HG03378 (cell line): ENCODE data around the gene TSHZ2.

Experiments
- ATAC-seq: cut with Tn5 transposase; IDR thresholded peaks from one replicate; pipeline ENCODE4 v1.9.1; 2021; ENCODE audit warnings: mild to moderate bottlenecking, moderate library complexity; ENCODE audit not compliant: unreplicated experiment

Gene TSHZ2

GRCh38 chr20:53124075-53124551 is 152.0 kb downstream of the TSHZ2 start:
- ATAC-seq, result no peak

DNA sequence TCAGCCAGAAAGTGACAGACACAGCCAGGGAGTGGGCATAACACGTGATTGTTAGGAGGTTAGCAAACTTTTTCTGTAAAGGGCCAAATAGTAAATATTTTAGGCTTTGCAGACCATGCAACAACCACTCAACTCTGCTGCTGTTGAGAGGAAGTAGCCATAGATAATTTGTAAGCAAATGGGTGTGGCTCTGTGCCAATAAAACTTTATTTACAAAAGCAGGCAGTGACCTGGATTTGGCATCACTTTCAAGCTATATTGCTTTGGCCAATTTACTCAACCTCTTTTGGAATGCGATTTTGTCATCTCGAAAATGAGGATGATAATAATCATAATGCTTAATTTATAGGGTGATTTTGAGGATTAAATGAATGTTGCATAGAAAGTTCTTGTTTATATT is 152.6 kb downstream of the TSHZ2 start:
- ATAC-seq, result no peak

- no peak for ATAC-seq
Measured at GRCh38 chr20:53126185-53126584, 154.0 kb downstream of the TSHZ2 start.

GRCh38 chr20:53127027-53127426 is 154.9 kb downstream of the TSHZ2 start:
- no peak for ATAC-seq

DNA sequence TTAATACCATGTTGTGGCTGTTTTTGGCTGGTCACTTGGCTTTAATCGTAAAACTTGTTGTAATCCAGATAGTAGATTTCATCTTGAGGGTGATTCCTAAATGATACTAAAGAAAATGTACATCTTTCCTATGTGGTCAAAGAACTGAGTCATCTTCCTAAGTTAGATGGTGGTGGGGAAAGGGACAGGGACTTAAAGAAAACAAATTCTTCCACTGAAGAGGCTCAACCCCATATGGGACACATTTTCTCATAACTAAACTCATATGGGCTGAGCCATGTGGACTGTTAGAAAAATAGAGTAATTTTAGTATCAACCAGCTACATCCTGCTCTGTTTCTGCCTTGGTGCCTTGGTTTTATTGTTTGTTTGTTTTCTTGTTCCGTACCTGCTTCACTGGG is 155.8 kb downstream of the TSHZ2 start:
- no peak for ATAC-seq

GRCh38 chr20:53129563-53129962 is 157.4 kb downstream of the TSHZ2 start:
- ATAC-seq, result no peak

DNA sequence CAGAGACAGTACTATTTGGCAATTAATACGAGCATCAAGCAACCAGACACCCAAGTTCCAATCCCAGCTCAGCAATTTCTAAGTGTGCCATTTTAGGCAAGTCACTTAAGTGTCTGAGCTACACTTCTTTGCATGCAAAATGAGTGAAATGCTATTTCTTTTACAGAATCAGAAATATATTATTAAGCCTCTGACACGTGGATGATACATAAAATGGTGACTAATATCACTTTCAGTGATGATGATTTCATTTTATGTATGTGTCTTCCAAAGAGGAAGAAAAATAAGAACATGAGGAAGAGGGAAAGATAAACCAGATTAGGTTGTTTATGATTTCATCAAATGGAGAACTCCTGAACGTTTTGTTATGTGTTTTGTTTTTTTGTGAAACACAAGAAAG is 158.6 kb downstream of the TSHZ2 start:
- ATAC-seq, result no peak

- ATAC-seq, result no peak
Measured at GRCh38 chr20:53133125-53133524, 161.0 kb downstream of the TSHZ2 start.

DNA sequence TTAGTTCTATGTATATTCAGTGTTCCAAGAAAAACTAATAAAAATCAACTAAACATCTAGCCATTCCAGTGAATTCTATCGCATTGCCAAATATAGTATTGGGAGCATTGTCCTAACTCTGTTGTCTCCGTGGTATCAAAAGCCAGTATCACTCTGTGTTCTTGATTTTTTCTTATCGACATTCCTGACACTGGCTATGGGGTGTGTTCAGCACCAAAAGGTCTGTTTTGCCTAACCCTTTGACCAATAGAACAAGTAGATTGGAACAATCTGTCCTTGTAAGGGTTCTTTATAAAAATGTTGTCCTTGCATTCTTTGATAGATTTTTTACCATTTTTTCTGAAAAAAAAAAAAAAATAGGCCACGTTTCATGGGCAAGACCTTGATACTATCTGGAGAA is 161.5 kb downstream of the TSHZ2 start:
- ATAC-seq, result no peak

DNA sequence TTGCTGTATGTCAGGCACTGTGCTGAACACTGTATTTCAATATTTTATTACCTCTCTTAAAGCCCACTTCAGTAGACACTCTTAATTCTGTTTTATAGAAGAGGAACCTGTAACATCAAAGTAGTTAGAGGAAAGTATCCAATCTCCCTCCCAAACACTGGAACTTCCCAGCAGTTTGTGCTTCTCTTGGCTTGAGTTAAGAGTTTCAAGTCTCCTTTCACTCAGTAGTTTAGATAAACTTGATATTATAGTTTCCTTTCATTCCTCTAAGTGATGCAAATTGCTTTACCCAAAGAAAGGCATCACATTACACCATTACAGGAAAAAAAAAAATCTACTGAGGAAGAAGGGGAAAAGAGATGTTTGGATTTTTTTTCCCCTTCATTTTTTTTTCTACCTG is 164.3 kb downstream of the TSHZ2 start:
- ATAC-seq, result no peak

GRCh38 chr20:53138454-53139262 is 166.5 kb downstream of the TSHZ2 start:
- ATAC-seq, result peak; percentile 82

DNA sequence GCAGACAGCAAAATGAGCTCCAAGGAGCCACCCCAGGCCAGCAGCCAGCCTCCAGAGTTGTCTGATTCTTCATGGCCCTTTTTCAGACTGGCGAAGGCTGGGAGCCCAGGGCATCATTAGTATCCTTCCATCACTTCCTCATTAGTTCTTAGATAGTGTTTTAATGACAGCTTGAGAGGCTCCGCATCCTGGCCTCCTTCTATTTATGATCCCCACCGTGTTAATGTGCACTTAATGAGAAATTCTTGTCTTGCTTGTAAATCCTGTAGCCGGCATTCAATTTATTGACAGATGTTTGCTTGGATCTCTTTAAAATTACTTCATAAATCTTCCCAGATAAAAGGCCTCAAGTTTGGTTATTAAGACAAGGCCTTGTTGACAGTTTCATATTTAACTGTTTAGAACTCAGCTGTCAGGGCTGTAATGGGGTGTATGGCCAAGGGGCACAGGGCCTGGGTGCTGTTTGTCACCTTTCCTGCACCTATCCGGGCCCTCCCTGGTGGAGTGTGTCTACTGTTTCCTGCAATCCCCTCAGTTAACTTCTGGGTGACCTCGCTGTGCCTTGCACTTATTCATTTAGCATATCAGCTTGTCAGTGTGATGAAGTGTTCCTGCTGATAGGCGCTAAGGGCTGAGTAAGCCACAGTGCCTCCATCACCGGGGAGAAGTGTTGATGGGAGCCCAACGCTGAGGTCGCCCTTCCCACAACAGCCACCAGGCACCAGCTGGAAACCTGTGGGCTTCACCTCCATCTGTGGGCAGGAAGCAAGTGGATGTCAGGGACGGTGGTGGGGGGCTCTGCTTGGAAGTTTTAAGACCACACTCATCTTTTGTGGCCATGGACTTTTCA is 169.3 kb downstream of the TSHZ2 start:
- ATAC-seq, result no peak

- no peak for ATAC-seq
Measured at GRCh38 chr20:53142225-53143127, 170.3 kb downstream of the TSHZ2 start.

- no peak for ATAC-seq
Measured at GRCh38 chr20:53146201-53146891, 174.2 kb downstream of the TSHZ2 start.

GRCh38 chr20:53148771-53149147 is 176.6 kb downstream of the TSHZ2 start:
- no peak for ATAC-seq

- ATAC-seq, result no peak
Measured at GRCh38 chr20:53149148-53149889, 177.2 kb downstream of the TSHZ2 start.

GRCh38 chr20:53149890-53150205 is 177.7 kb downstream of the TSHZ2 start:
- no peak for ATAC-seq

DNA sequence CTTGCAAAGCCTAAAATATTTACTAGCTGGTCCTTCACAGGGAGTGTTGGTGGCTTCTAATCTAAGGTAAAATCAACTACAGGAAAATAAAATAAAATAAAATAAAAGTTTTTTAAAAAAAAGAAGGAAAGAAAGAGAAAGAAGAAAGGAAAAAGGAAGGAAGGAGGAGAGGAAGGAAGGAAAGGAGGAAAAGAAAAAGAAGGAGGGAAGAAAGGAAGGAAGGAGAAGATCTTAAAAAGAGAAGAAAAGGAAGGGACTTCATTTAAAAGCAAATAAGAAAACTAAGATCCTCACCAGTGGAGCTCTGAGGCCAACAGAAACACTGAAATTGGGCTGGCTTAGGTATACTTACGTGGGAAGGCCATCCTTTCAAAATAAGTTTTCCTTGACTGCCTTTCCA is 178.4 kb downstream of the TSHZ2 start:
- no peak for ATAC-seq

- ATAC-seq, result no peak
Measured at GRCh38 chr20:53152228-53152627, 180.1 kb downstream of the TSHZ2 start.

DNA sequence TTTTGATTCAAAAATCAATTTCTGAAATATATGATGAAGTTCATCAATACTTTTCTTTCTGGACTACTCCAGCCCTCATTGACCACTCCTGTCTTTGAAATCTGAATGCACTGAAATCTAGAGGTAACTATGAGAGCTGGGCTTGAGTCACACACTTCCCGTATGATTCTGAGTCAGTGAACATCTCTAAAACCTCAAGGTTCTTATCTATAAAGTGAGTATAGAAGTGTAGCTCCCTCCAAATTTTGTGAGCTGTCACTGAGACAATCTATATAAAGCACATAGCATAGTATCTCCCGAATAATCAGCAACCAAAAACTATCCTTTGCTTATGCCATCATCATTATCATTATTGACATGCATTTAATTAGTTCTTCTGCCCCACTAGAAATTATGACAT is 182.4 kb downstream of the TSHZ2 start:
- ATAC-seq, result peak; percentile 42
